Spleen (tissue), 7 donors: ENCODE results near the gene COL27A1.

Experiments used
- POLR2A ChIP-seq, 3 donors: fragments of 450-650 bp; IDR thresholded peaks; one replicate each; pipeline ENCODE4 v1.5.1; 2017; ENCODE audit warnings: antibody characterized with exemption in 3 of 3, mild to moderate bottlenecking in 1 of 3
- POLR2AphosphoS5 ChIP-seq, 3 donors: sonication (generic); formaldehyde crosslinking; IDR thresholded peaks; one replicate each; pipeline ENCODE4 v1.5.1; 2017; ENCODE audit warnings: antibody characterized with exemption in 3 of 3
- TF ChIP-seq, protein P1 (sequence below), 11 experiments: fragments of 200-600 bp in 7 of 11; fragments of 450-650 bp in 4 of 11; sonication (generic) in 4 of 11; IDR thresholded peaks in 8 of 11; conservative IDR thresholded peaks in 3 of 11; 1 replicate in 7 of 11; 2 replicates in 4 of 11; pipeline versions ENCODE4 v1.4.0 to v1.8.0; 2016 to 2021; ENCODE audit warnings: antibody characterized with exemption in 11 of 11, inconsistent platforms in 4 of 11, mild to moderate bottlenecking in 1 of 11
- donor health status: DM: no; HTN: no; CAD: no; lungs with moderate emphysema.
- donor health status: DM: no; HTN: no; CAD: no.
- donor health status: DM: no; HTN: no; CAD: no.

DNA sequence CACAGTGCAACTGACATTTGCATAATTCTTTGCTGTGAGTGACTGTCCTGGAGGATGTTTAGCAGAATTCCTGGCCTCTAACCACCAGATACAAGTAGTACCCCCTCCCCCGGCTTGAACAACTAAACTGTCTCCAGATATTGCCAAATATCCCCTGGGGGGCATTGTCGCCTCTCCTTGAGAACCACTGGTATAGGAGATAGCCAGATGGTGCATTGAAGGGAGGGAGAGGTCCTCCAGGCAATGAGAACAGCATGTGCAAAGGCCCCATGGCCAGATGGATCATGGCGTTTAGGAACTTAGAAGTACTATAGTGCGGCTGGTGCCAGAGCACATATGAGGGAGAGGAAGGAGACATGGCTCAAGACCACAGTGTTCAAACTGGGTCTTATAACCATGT lies 148.6 kb downstream of the COL27A1 start:
- TF ChIP-seq, protein P1, sequence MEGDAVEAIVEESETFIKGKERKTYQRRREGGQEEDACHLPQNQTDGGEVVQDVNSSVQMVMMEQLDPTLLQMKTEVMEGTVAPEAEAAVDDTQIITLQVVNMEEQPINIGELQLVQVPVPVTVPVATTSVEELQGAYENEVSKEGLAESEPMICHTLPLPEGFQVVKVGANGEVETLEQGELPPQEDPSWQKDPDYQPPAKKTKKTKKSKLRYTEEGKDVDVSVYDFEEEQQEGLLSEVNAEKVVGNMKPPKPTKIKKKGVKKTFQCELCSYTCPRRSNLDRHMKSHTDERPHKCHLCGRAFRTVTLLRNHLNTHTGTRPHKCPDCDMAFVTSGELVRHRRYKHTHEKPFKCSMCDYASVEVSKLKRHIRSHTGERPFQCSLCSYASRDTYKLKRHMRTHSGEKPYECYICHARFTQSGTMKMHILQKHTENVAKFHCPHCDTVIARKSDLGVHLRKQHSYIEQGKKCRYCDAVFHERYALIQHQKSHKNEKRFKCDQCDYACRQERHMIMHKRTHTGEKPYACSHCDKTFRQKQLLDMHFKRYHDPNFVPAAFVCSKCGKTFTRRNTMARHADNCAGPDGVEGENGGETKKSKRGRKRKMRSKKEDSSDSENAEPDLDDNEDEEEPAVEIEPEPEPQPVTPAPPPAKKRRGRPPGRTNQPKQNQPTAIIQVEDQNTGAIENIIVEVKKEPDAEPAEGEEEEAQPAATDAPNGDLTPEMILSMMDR (IDR thresholded peaks at IDR 0.05 in 8 of 11, conservative IDR thresholded peaks at IDR 0.05 in 3 of 11), result no peak
- TF ChIP-seq POLR2A (IDR thresholded peaks at IDR 0.05) (no peak), POLR2AphosphoS5 (IDR thresholded peaks at IDR 0.05) (no peak)
